ENCODE data around the gene EPN2. TPM values are rescaled to one million over a fixed set of nuclear protein-coding genes. Genes with fewer than 3 reads are reported as not detected.

The EPN2 gene
- total and polyA plus RNA-seq, 2 experiments from 2014 or later = 19.0 to 35.9 TPM

DNA sequence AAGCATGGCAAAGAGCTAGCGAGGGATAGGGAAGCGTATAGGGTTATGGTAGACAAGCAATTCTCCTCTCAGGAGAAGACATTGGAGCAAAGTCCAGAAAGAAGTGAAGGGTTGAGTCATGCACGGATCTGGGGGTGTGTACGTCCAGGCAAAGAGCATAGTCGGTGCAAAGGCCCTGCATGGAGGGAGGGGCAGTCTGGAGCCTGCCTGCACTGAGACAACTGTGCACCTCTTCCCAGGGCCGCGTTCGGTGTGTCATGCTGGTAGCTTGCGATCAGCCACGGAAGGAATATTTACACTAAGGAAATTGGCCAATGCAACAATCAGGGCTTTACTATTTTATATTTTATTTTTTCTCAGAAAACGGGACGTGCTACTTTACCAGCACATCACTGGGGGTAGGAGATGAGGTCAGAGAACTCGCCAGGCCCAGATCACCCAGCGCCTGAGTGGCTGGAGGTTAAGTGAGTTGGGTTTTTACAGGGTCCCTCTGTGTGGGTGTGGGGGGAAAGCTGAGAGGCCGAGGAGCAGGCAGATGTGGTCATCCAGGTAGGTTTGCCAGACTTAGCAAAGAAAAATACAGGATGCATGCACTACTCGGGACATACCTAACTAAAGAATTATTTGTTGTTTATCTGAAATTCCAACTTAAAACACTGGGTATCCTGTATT is 132.1 kb downstream of the EPN2 start:
- H3K4me2 ChIP-seq = no peak overlapping the region
- TF ChIP-seq, protein P1, sequence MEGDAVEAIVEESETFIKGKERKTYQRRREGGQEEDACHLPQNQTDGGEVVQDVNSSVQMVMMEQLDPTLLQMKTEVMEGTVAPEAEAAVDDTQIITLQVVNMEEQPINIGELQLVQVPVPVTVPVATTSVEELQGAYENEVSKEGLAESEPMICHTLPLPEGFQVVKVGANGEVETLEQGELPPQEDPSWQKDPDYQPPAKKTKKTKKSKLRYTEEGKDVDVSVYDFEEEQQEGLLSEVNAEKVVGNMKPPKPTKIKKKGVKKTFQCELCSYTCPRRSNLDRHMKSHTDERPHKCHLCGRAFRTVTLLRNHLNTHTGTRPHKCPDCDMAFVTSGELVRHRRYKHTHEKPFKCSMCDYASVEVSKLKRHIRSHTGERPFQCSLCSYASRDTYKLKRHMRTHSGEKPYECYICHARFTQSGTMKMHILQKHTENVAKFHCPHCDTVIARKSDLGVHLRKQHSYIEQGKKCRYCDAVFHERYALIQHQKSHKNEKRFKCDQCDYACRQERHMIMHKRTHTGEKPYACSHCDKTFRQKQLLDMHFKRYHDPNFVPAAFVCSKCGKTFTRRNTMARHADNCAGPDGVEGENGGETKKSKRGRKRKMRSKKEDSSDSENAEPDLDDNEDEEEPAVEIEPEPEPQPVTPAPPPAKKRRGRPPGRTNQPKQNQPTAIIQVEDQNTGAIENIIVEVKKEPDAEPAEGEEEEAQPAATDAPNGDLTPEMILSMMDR (IDR thresholded peaks at IDR 0.05; ENCODE audit: poor library complexity) = no peak
- TF ChIP-seq EZH2phosphoT487 (IDR thresholded peaks at IDR 0.05; ENCODE audit: low read depth, severe bottlenecking, unreplicated experiment) = no peak
- no peak for TF ChIP-seq EZH2 (IDR thresholded peaks at IDR 0.05; ENCODE audit: borderline replicate concordance)
- no peak for DNase-seq (ENCODE audit: low spot score)
- H4K20me1 ChIP-seq (ENCODE audit: insufficient read depth, poor library complexity, severe bottlenecking) = no peaks in the 10 kb centered on the region
- H3K4me3 ChIP-seq = no peak overlapping the region
- no peak overlapping the region for H3K27ac ChIP-seq
- no peaks in the 10 kb centered on the region for H3K27me3 ChIP-seq
- H2AFZ ChIP-seq = no peak overlapping the region
- no peaks in the 10 kb centered on the region for H3K36me3 ChIP-seq (replicated peaks; ENCODE audit: insufficient read depth, low read depth)
- 90% methylated on average over 16 of the region's 16 CpGs for WGBS (ENCODE audit: low lambda C conversion rate, missing lambda C conversion rate)
- H3K9me2 ChIP-seq (replicated peaks; ENCODE audit: insufficient read depth) = no peaks in the 10 kb centered on the region
- no peaks in the 10 kb centered on the region for H3K9me3 ChIP-seq (ENCODE audit: low read depth)
- no peaks in the 10 kb centered on the region for H3K4me1 ChIP-seq (ENCODE audit: insufficient read depth)
- no peaks in the 10 kb centered on the region for H3K79me2 ChIP-seq

DNA sequence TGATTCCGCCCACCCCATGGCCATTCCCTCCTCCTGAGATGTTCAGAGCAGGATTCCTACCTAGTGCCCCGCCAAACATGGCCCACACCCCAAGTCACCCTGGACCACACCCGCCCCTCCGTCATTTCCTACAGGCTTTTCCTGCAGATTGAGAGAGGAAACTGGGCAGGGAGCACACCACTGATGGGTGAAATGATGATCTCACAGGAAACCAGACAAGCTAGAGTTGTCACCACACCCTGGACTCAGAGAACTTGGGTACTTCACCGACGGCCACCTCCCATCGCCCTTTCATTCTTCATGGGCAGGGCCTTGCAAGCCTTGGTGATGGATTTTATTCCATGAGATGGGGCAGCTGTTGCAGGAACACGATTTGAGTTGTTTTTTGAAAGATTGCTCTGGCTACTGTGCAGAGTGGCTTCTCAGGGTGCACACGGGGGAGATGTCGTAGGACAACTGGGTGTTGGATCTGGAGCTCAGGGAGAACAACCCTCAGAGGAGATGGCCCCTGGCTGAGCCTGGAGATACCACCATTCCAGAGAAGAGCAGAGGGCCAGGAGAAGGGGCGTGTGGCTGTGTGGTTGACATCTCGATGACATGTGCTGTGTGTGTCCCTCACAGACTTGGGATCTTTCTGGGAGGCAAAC is 132.8 kb downstream of the EPN2 start:
- no peak overlapping the region for H3K27ac ChIP-seq

DNA sequence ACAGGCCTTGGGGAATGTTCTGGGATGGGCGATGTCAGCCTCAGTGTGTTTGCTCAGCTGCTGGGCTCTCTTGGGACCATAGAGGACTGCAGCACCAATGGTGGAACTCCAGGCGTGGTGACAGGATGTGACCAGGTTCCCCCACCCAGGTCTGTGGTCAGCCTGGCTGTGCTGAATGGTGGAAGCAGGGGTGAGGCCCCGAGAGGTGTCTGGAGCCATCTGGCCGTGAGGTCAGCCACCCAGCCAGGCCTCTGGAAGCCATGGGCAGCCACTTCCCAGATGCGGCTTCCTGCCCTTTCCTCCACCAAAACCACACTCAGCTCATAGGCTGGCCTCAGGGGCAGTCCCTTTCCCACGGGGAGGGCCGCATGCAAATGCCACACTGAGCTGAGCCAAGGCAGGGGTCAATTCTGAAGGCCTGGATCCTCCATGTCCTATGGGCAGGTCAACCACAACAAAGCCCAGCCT is 133.4 kb downstream of the EPN2 start:
- Histone ChIP-seq H3K36me3 (replicated peaks; ENCODE audit: insufficient read depth, low read depth) (no peaks in the 10 kb centered on the region), H3K4me1 (ENCODE audit: insufficient read depth) (no peaks in the 10 kb centered on the region), H3K27ac (no peak overlapping the region), H3K9me3 (ENCODE audit: low read depth) (no peaks in the 10 kb centered on the region), H4K20me1 (ENCODE audit: insufficient read depth, poor library complexity, severe bottlenecking) (no peaks in the 10 kb centered on the region), H3K4me3 (no peak overlapping the region), H2AFZ (no peak overlapping the region), H3K9me2 (replicated peaks; ENCODE audit: insufficient read depth) (no peaks in the 10 kb centered on the region), H3K4me2 (no peak overlapping the region), H3K79me2 (no peaks in the 10 kb centered on the region), H3K27me3 (no peaks in the 10 kb centered on the region)
- TF ChIP-seq EZH2 (IDR thresholded peaks at IDR 0.05; ENCODE audit: borderline replicate concordance) (no peak), EZH2phosphoT487 (IDR thresholded peaks at IDR 0.05; ENCODE audit: low read depth, severe bottlenecking, unreplicated experiment) (no peak)
- TF ChIP-seq, protein P1 (IDR thresholded peaks at IDR 0.05; ENCODE audit: poor library complexity) = no peak
- WGBS (ENCODE audit: low lambda C conversion rate, missing lambda C conversion rate) = 76% methylated on average over 7 of the region's 7 CpGs
- no peak for DNase-seq (ENCODE audit: low spot score)

More for the DNA sequence above, 132.8 kb downstream of the EPN2 start:
- WGBS (ENCODE audit: low lambda C conversion rate, missing lambda C conversion rate) = 95% methylated on average over 12 of the region's 12 CpGs
- H3K4me3 ChIP-seq = no peak overlapping the region
- H3K27me3 ChIP-seq = no peaks in the 10 kb centered on the region
- H3K79me2 ChIP-seq = no peaks in the 10 kb centered on the region
- no peaks in the 10 kb centered on the region for H3K9me3 ChIP-seq (ENCODE audit: low read depth)
- no peak overlapping the region for H3K4me2 ChIP-seq
- H3K36me3 ChIP-seq (replicated peaks; ENCODE audit: insufficient read depth, low read depth) = no peaks in the 10 kb centered on the region
- no peaks in the 10 kb centered on the region for H4K20me1 ChIP-seq (ENCODE audit: insufficient read depth, poor library complexity, severe bottlenecking)
- H3K4me1 ChIP-seq (ENCODE audit: insufficient read depth) = no peaks in the 10 kb centered on the region
- no peaks in the 10 kb centered on the region for H3K9me2 ChIP-seq (replicated peaks; ENCODE audit: insufficient read depth)
- H2AFZ ChIP-seq = no peak overlapping the region
- no peak for DNase-seq (ENCODE audit: low spot score)
- TF ChIP-seq, protein P1 (IDR thresholded peaks at IDR 0.05; ENCODE audit: poor library complexity) = no peak
- TF ChIP-seq EZH2 (IDR thresholded peaks at IDR 0.05; ENCODE audit: borderline replicate concordance) (no peak), EZH2phosphoT487 (IDR thresholded peaks at IDR 0.05; ENCODE audit: low read depth, severe bottlenecking, unreplicated experiment) (no peak)

Data from hepatocyte (in vitro differentiated cells).